Lower leg skin (tissue), 3 donors: ENCODE data around the gene RANBP3L.

Experiments used
- CTCF ChIP-seq, 3 donors: fragments of 450-650 bp; IDR thresholded peaks; one replicate each; pipeline ENCODE4 v1.5.1; 2016; ENCODE audit warnings: antibody characterized with exemption in 3 of 3, mild to moderate bottlenecking in 3 of 3, moderate library complexity in 2 of 3
- POLR2A ChIP-seq, 2 donors: fragments of 450-650 bp; IDR thresholded peaks; one replicate each; pipeline ENCODE4 v1.6.1; 2016 to 2017; ENCODE audit warnings: antibody characterized with exemption in 2 of 2, mild to moderate bottlenecking in 1 of 2, moderate library complexity in 1 of 2

GRCh38 chr5:36199620-36200019, 102.1 kb downstream of the RANBP3L start:
- no peak for TF ChIP-seq POLR2A (IDR thresholded peaks at IDR 0.05)
- TF ChIP-seq CTCF (IDR thresholded peaks at IDR 0.05): no peak
